GM18499 (cell line): ENCODE measurements around the gene FGD4.
"Not testable (repeated sequence)": the region's sequence is repeated elsewhere in the genome, so short reads cannot be mapped to it uniquely, and the experiment has no call there.

ENCODE experiments used
- ATAC-seq: cut with Tn5 transposase; IDR thresholded peaks from one replicate; pipeline ENCODE4 v1.9.1; 2021; ENCODE audit warnings: moderate number of reproducible peaks; ENCODE audit not compliant: insufficient read depth, unreplicated experiment

The FGD4 gene

DNA sequence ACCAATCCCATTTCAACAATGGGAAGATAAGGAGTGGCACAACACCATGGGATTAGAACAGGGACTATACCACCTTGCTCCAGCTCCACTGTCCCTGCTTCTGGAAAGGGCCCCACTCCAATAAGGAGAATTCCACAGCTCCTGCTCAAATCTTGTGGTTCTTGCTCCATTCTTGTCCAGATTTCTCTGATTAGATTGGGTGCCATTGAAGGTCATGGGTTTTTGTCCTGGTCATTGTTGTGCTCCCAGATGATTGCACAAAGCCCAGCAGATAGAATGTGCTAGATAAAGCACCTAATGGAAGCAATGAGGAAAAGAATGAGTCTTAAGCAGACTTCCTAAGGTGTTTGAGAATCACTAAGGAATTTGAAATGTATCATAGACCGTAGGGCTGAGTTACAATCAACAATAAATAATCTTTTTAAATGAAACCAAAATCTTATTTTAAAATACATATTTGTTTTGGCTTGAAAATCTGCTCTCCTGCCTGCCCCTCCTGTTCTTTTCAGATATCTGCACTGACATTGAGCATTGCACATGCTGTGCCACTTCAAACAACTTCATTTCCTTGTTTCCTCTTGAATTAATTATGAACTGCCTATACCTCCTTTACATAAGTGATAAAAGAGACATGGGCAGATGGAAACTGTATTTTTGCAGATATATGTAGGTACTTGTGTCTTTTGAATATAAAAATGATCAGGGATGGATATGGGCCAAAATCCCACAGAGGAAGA lies 115.9 kb downstream of the FGD4 start:
- no peak for ATAC-seq

DNA sequence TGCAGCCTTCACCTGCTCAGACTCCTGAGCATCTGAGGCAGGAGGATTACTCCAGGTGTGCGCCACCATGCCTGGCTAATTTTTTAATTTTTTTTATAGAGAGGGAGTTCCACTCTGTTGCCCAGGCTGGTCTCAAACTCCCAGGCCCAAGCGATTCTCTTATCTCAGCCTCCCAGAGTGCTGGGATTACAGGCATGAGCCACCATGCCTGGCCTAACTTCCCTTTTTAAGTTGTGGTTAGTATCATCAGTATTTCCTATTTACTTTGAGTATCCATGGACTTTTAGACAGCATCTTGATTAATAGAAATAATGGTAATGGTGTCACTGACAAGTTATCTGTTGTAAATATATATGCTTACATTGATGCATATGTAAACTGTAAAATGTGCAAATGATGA lies 116.9 kb downstream of the FGD4 start:
- ATAC-seq, result no peak

DNA sequence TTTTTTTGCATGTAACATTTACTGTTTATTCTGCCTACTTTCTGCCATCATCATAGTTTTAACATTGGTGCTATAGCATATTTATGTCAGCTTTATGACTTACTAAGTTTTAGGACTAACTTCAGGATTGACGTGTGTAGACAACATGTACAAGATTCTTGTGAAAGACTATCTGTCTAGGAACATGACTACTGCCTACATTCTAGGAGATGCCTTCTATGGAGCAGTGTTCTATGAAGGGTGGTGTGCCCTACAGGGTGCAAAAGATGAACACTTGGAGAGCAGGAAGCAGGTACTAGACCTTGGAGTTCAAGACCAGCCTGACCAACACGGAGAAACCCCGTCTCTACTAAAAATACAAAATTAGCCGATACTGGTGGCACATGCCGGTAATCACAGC lies 118.6 kb downstream of the FGD4 start:
- no peak for ATAC-seq

- ATAC-seq, result no peak
Observed at GRCh38 chr12:32519047-32519446, 119.7 kb downstream of the FGD4 start.

DNA sequence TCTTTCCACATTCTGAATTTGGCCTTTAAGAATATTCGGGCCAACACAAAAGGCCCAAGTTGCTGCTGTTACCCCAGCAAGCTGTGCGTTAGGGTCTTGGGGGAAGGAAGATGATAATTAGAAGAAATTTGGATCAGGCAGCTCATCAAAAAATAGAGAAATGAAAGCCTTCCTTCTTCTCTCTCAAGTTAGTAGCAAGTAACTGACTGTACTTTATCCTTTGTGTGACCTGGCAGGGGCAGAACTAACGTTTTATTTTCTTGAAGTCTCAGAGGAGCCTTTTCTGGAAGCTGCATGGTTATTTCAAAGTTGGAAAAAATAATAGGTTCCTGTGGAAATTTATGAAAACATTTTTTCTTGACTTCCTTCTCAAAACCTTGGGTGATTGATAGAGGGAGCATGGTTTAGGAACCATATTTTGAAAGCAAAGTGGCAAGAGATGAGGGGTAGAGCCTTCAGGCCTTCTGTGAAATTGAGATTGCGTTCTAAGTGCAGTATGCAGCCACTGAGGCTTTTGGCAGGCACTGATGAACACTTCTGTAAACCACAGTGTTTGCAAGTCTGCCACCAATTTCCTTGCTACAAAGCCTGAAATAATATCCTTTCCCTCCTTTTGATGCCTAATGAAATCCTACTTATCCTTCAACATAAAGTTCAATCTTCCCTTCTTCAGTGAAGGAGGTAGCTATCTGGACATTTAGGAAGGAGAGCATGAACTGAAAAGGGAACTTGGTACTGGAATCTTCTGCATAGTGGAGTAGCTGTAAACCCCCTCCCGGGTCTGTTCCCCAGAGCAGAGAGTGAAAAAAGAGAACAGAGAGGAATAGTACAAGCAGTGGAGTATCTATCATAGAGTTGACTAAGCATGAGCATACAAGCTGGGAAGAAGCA lies 123.2 kb downstream of the FGD4 start:
- ATAC-seq, result no peak

DNA sequence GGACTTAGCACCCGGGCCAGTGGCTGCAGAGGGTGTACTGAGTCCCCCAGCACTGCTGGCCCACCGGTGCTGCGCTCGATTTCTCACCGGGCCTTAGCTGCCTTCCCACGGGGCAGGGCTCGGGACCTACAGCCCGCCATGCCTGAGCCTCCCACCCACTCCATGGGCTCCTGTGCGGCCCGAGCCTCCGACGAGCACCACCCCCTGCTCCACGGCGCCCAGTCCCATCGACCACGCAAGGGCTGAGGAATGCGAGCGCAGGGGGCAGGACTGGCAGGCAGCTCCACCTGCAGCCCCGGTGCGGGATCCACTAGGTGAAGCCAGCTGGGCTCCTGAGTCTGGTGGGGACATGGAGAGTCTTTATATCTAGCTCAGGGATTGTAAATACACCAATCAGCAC lies 126.4 kb downstream of the FGD4 start:
- not testable (repeated sequence) for ATAC-seq

DNA sequence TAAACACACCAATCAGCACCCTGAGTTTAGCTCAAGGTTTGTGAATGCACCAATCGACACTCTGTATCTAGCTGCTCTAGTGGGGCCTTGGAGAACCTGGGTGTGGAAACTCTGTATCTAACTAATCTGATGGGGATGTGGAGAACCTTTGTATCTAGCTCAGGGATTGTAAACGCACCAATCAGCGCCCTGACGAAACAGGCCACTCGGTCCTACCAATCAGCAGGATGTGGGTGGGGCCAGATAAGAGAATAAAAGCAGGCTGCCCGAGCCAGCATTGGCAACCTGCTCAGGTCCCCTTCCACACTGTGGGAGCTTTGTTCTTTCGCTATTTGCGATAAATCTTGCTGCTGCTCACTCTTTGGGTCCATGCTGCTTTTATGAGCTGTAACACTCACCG lies 127.0 kb downstream of the FGD4 start:
- ATAC-seq, result not testable (repeated sequence)

DNA sequence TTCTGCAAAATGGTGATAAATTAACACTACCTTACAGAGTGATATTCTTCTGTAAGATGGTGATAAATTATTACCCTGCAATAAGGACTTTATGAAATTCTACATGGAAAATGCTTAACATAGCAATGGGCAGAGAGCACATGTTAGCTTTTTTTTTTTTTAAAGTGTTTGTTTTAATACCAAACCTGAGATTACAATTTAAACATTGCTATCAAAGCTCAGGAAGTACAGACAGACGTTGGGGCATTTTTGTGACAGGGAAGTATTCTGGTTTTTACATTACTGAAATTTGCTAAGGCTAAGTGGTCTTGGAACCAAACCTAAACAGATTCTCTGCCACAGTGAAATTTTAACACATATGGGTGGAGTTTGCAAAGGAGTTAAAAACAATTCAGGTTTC lies 133.1 kb downstream of the FGD4 start:
- ATAC-seq, result no peak

DNA sequence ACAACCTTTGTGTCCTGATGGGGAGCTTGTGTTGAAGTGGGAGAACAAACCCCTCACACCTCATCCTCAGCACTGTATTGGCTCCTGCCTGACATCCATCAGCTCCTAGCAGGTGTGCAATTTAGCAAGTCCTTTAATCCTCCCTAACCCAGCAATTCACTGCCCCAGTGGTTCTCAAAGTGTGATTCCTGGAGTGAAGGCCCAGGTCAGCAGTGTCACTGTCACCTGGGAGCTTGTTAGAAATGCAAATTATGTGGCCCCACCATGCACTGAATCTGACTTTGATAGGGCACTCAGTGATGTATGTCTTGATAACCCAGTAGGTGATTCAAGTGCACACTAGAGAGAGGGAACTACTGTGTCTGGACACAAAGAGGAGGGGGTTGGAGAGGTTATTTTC lies 133.6 kb downstream of the FGD4 start:
- no peak for ATAC-seq

DNA sequence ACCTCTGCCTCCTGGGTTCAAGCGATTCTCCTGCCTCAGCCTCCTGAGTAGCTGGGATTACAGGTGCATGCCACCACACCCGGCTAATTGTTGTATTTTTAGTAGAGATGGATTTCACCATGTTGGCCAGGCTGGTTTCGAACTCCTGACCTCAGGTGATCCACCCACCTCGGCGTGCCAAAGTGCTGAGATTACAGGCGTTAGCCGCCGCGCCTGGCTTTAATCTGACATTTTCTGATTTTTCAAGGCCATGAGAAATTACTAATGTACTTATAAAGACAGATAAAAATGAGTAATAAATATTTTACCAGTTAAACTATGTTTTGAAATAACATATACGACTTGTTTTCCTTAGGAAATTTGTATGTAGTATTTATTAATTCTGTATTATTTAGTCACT lies 134.1 kb downstream of the FGD4 start:
- ATAC-seq, result not testable (repeated sequence)

- no peak for ATAC-seq
Observed at GRCh38 chr12:32533971-32534590, 134.7 kb downstream of the FGD4 start.

DNA sequence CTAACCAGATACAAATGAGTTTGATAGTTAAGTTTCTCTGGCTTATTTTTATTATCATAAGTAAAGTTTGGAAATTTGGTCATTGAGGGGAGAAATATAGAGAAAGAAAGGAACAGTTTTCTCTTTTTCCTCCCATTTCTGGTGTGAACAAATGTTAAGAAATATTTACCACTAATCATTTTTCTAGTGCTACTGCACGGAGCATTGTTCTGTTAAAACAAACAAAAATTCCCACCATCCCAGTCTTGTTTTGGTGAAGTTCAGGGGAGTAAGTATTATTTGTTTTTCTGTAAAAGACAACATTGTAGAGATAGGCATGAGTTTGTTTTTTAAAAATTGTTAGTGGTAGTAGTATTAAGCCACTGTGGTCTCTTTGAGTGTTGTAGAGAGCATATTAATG lies 135.3 kb downstream of the FGD4 start:
- ATAC-seq, result no peak

GRCh38 chr12:32535288-32535999 lies 136.1 kb downstream of the FGD4 start:
- ATAC-seq, result no peak

GRCh38 chr12:32536000-32536345 lies 136.6 kb downstream of the FGD4 start:
- ATAC-seq, result no peak

DNA sequence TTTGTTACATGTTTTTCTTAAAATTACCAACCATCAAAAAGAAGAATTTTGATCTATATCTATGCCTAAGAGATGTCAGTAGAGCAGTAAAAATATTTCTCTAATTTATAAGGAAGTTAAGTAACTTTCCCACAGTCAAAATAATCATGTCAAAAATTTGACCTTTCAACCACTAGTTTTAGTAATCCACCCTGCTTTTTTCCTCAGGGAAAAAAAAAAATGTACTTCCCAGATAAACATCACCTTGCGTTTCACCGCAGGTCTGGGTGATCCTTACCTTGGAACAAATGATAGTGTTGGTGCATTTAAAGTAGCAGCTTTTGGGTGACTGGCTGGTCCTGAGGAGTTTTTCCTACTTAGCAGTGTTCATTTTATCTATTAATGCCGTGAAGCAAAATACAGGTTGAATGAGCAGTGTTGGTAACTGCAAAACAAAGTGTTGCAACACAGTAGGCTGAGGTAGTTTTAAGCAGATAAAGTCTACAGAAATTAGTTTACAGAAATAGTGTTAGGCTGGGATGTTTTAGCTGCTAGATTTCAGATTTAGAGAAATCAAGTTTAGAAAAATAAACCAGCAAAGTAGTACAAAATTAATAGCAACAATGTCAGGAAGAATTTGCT lies 142.5 kb downstream of the FGD4 start:
- ATAC-seq, result no peak

DNA sequence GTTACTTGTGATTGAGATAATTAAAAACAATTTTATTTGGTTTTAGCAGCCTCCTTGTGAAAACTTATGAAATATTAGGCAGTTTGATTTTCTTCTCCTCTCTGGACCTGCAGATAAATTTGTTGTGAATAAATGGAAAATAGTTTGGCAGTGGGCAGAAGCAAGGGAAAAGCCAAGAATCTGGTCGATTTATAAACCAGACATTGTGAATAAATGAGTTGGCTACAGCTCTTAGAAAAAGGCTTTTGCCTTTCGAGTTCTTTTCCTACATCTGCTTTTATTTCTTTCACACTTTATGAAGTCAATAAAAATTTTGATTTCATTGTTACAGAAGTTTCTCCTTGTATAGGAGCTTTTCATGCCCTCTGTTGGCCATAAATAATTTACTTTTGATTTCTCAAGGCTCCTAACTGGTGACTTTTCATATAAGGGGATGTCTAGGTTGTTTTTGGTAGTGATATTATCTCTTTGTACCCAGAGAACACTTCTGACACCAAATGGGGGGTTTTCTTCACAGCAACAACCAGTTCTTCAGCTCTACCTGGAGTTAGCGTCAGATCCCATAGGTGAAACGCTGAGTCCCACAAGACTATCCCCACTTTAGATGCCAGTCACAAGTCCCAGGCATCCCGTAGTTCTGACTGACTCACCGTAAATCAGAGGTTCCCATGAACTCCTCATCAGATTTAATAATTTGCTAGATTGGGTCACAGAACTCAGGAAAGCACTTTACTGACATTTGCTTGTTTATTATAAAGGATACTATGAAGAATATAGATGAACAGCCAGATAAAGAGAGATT lies 143.3 kb downstream of the FGD4 start:
- ATAC-seq, result no peak

GRCh38 chr12:32544893-32545292 lies 145.5 kb downstream of the FGD4 start:
- no peak for ATAC-seq

GRCh38 chr12:32545413-32545980 lies 146.1 kb downstream of the FGD4 start:
- ATAC-seq, result no peak

DNA sequence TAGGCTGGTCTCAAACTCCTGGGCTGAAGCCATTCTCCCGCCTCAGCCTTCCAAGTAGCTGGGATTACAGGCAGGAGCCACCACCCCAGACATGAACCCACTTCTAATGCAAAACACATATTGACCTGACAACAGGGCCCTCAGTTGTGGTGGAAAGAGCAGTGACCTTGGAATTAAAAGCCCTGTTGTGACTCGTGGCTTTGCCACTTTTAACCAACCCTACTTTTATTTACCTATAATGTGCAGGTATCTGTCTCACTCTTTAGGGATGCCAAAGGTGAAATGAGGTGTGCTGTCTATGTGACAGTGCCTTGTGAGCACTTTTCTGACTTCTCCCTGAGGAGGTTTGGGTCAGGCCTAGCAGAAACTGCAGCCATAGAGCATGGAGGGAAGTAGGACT lies 146.9 kb downstream of the FGD4 start:
- no peak for ATAC-seq
